ENCODE data around the gene PIGT.

PIGT gene

GRCh38 chr20:45387274-45387673 lies 28.7 kb upstream of the PIGT start:
- peak; percentile 46 to 48 for ATAC-seq (replicated peaks)
- no peaks in the 10 kb centered on the region for H3K27me3 Mint-ChIP-seq
- H3K27ac Mint-ChIP-seq = peak overlapping the region; percentile 7
- peaks cover 11 to 35% of the 10 kb centered on the region in 2 donors for H3K4me1 Mint-ChIP-seq
- H3K4me3 Mint-ChIP-seq = no peak overlapping the region
- peaks cover 14 to 46% of the 10 kb centered on the region in 2 donors for H3K36me3 Mint-ChIP-seq
- DNase-seq = no peak
- H3K9me3 Mint-ChIP-seq = peaks cover 1 to 4% of the 10 kb centered on the region in 2 donors

GRCh38 chr20:45390931-45391330 lies 25.0 kb upstream of the PIGT start:
- ATAC-seq (replicated peaks) = no peak
- no peaks in the 10 kb centered on the region for H3K27me3 Mint-ChIP-seq
- no peak overlapping the region for H3K27ac Mint-ChIP-seq
- H3K4me1 Mint-ChIP-seq = peaks cover 11 to 30% of the 10 kb centered on the region in 2 donors
- peaks cover 25 to 51% of the 10 kb centered on the region in 2 donors for H3K36me3 Mint-ChIP-seq
- DNase-seq = no peak
- peaks cover 1 to 4% of the 10 kb centered on the region in 2 donors for H3K9me3 Mint-ChIP-seq
- H3K4me3 Mint-ChIP-seq = no peak overlapping the region

DNA sequence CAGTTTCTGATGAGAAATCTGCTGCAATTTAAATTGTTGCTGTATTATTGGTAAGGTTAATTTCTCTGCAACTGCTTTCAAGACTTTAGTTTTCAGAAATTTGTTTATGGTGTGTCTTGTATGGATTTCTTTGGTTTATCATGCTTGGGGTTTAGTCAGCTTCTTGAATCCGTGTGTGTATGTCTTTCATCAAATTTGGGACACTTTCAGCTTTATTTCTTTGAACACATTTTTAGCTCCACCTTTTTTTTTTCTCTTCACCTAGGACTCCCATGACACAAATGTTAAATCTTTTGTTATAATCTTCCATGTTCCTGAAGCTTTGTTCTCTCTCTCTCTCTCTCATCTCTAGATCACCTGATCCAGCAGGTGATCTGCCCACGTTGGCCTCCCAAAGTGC lies 24.4 kb upstream of the PIGT start:
- ATAC-seq (replicated peaks) (no peak), DNase-seq (no peak)
- H3K4me1 Mint-ChIP-seq = peaks cover 11 to 25% of the 10 kb centered on the region in 2 donors
- H3K27me3 Mint-ChIP-seq = no peaks in the 10 kb centered on the region
- peaks cover 1 to 4% of the 10 kb centered on the region in 2 donors for H3K9me3 Mint-ChIP-seq
- peaks cover 23 to 49% of the 10 kb centered on the region in 2 donors for H3K36me3 Mint-ChIP-seq
- no peak overlapping the region for H3K4me3 Mint-ChIP-seq
- no peak overlapping the region for H3K27ac Mint-ChIP-seq

DNA sequence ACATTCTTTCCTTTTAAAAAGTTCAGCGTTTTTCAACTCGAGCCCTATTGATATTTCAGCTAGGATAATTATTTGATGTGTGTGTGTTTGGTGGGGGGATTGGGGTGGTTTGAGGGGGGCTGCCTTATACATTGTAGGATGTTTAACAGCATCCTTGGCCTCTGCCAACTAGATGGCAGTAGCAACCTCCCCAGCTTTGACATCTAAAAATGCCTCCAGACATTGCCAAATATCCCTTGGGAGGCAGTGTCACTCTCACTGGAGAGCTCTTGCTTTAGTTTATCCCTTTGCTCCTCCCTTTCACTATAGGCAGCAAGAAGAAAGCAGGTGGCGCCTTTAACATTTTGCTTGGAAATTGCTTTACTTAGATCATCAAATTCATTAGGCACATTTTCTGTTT lies 23.2 kb upstream of the PIGT start:
- no peak overlapping the region for H3K4me3 Mint-ChIP-seq

GRCh38 chr20:45394221-45395113 lies 21.5 kb upstream of the PIGT start:
- Mint-ChIP-seq H3K4me1 (peaks cover 4% of the 10 kb centered on the region in 2 donors), H3K27me3 (no peaks in the 10 kb centered on the region), H3K4me3 (no peak overlapping the region), H3K27ac (no peak overlapping the region), H3K9me3 (peaks cover 3 to 7% of the 10 kb centered on the region in 2 donors), H3K36me3 (peaks cover 22 to 37% of the 10 kb centered on the region in 2 donors)
- no peak for DNase-seq
- ATAC-seq (replicated peaks) = no peak

More for the DNA sequence above, 23.2 kb upstream of the PIGT start:
- no peak for DNase-seq
- ATAC-seq (replicated peaks) = no peak
- H3K36me3 Mint-ChIP-seq = peaks cover 20 to 38% of the 10 kb centered on the region in 2 donors
- no peak overlapping the region for H3K27ac Mint-ChIP-seq
- peaks cover 7 to 13% of the 10 kb centered on the region in 2 donors for H3K4me1 Mint-ChIP-seq
- no peaks in the 10 kb centered on the region for H3K9me3 Mint-ChIP-seq
- H3K27me3 Mint-ChIP-seq = no peaks in the 10 kb centered on the region

DNA sequence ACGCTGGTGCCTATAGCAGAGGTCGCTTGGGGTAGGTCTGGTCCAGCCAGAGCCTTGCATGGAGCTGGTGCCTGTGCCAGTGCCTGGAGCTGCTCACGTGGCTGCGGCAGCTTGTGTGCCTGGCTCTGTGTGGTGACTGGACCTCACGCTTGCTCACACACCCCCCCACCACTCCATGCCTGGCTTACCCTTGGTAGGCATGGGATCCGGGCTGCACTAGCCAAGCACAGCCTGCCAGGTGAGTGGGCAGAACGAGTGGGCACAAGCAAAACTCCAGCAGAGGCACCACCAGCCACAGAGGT lies 20.9 kb upstream of the PIGT start:
- no peak overlapping the region for H3K4me3 Mint-ChIP-seq

GRCh38 chr20:45399018-45399417 lies 16.9 kb upstream of the PIGT start:
- no peak for ATAC-seq (replicated peaks)
- H3K27ac Mint-ChIP-seq = no peak overlapping the region

More for the DNA sequence above, 20.9 kb upstream of the PIGT start:
- no peak overlapping the region for H3K27ac Mint-ChIP-seq
- DNase-seq (no peak), ATAC-seq (replicated peaks) (no peak)
- peaks cover 28 to 37% of the 10 kb centered on the region in 2 donors for H3K36me3 Mint-ChIP-seq
- peaks cover 4% of the 10 kb centered on the region in 2 donors for H3K4me1 Mint-ChIP-seq
- peaks cover 9 to 13% of the 10 kb centered on the region in 2 donors for H3K9me3 Mint-ChIP-seq
- no peaks in the 10 kb centered on the region for H3K27me3 Mint-ChIP-seq

DNA sequence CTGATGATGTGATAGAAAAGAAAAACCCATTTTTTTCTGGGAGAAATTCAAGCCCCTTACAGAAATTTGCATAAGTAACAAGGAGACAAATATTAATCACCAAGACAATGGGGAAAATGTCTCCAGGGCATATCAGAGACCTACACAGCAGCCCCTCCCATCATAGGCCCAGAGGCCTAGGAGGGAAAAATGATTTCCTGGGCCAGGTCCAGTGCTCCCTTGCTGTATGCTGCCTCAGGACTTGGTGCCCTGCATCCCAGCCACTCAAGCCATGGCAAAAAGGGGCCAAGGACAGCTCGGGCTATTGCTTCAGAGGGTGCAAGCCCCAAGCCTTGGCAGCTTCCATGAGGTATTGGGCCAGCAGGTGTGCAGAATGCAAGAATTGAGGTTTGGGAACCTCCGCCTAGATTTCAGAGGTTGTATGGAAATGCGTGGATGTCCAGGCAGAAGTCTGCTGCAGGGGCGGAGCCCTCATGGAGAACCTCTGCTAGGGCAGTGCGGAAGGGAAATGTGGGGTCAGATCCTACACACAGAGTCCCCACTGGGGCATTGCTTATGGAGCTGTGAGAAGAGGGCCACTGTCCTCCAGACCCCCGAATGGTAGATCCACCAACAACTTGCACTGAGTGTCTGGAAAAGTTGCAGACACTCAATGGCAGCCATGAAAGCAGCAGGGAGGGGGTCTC lies 15.5 kb upstream of the PIGT start:
- Mint-ChIP-seq H3K27me3 (peaks cover 6 to 9% of the 10 kb centered on the region in 2 donors), H3K9me3 (peaks cover 19 to 20% of the 10 kb centered on the region in 2 donors), H3K27ac (no peak overlapping the region), H3K4me3 (no peak overlapping the region), H3K36me3 (peaks cover 45 to 46% of the 10 kb centered on the region in 2 donors), H3K4me1 (peaks cover 6 to 15% of the 10 kb centered on the region in 2 donors)
- DNase-seq (no peak), ATAC-seq (replicated peaks) (no peak)

More at GRCh38 chr20:45399018-45399417, 16.9 kb upstream of the PIGT start:
- DNase-seq = no peak
- no peak overlapping the region for H3K4me3 Mint-ChIP-seq
- peaks cover 4 to 6% of the 10 kb centered on the region in 2 donors for H3K4me1 Mint-ChIP-seq
- H3K9me3 Mint-ChIP-seq = peaks cover 19 to 20% of the 10 kb centered on the region in 2 donors
- peaks cover 5 to 6% of the 10 kb centered on the region in 2 donors for H3K27me3 Mint-ChIP-seq
- peaks cover 53 to 55% of the 10 kb centered on the region in 2 donors for H3K36me3 Mint-ChIP-seq

GRCh38 chr20:45402946-45403345 lies 13.0 kb upstream of the PIGT start:
- DNase-seq (no peak), ATAC-seq (replicated peaks) (no peak)
- peaks cover 19 to 20% of the 10 kb centered on the region in 2 donors for H3K9me3 Mint-ChIP-seq

GRCh38 chr20:45404438-45404837 lies 11.5 kb upstream of the PIGT start:
- no peak for ATAC-seq (replicated peaks)
- peaks cover 30 to 33% of the 10 kb centered on the region in 2 donors for H3K36me3 Mint-ChIP-seq
- peak overlapping the region; percentile 80 to 91 for H3K4me3 Mint-ChIP-seq
- H3K27ac Mint-ChIP-seq = no peak overlapping the region
- DNase-seq = no peak
- H3K9me3 Mint-ChIP-seq = peaks cover 14 to 16% of the 10 kb centered on the region in 2 donors
- peaks cover 25 to 42% of the 10 kb centered on the region in 2 donors for H3K4me1 Mint-ChIP-seq
- peaks cover 6 to 9% of the 10 kb centered on the region in 2 donors for H3K27me3 Mint-ChIP-seq

More at GRCh38 chr20:45402946-45403345, 13.0 kb upstream of the PIGT start:
- H3K27ac Mint-ChIP-seq = no peak overlapping the region
- H3K27me3 Mint-ChIP-seq = peaks cover 6 to 9% of the 10 kb centered on the region in 2 donors
- no peak overlapping the region for H3K4me3 Mint-ChIP-seq
- peaks cover 39 to 41% of the 10 kb centered on the region in 2 donors for H3K36me3 Mint-ChIP-seq
- peaks cover 16 to 31% of the 10 kb centered on the region in 2 donors for H3K4me1 Mint-ChIP-seq

DNA sequence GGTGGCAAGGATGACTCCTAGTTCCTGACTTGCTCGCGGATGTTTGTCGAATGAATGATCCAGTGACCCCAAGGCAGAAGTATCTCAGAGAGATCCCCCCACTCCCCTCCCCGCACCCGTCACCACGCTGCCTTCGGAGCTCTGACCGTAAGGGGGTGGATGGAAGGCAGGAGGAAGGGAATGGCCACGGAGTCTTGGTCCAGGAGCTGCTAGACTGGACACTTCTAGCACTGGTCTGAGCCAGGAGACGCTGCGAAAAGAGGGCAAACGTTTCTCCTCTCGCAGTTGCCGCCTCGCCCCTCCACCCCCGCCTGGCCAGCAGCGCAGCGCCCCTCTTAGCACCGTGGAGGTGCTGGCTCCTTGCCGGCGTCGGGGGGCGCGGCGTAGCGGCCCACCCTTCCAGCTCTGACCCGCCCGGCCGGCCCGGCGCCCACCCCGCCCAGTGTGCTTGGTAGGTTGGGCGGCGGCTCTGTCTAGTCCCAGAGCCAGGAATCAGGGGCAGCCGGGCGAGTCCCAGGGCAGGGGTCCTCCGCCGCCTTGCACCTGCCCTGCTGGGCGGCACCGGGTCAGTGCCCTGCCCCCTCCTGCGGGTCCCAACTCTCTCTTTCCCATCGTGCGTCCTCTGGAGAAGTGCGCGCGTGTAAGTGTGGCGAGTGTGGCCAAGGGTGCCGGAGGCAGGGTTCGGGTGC lies 10.2 kb upstream of the PIGT start:
- DNase-seq = no peak
- Mint-ChIP-seq H3K4me3 (peak overlapping the region; percentile 80 to 91), H3K27ac (peak overlapping the region; percentile 69)

DNA sequence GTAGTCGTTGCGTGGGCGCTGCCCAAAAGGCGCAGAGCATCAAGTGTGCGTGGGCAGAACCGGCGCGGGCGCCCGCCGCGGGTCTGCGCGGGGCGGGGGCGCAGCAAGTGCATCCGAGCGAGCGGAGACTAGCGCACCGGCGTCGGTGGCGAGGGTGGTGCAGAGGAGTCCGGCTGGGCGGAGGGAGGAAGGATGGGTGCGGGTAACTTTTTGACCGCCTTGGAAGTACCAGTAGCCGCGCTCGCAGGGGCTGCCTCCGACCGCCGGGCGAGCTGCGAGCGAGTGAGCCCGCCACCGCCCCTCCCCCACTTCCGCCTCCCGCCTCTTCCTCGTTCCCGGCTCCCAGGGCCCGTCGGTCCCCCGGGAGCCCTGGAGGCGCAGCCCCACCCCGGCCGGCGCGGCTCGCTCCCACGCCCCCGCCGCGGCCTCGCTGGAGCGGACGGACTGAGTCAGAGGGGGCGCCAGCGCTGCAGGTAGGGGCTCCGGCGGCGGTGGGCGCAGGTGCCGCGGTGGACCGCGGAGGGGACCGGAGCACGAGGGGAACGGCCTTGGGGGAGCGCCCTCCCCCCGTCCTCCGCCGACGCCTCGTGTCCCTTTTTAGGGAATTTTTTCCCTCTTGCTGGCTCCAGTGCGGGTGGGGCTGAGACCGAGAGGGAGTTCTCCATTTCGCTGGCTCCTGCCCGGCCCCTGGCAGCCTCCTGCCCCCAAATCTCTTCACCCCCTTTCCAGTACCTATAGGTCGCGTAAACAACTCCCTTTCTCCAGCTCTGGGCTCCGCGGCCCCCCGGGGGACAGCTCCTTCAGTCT lies 9.5 kb upstream of the PIGT start:
- Mint-ChIP-seq H3K27ac (peak overlapping the region; percentile 84), H3K27me3 (peaks cover 6 to 9% of the 10 kb centered on the region in 2 donors), H3K36me3 (peaks cover 30 to 31% of the 10 kb centered on the region in 2 donors), H3K4me1 (peaks cover 25 to 42% of the 10 kb centered on the region in 2 donors), H3K9me3 (peaks cover 5 to 6% of the 10 kb centered on the region in 2 donors), H3K4me3 (peak overlapping the region; percentile 85 to 91)
- DNase-seq = peak; percentile 27
- ATAC-seq (replicated peaks) = peak; percentile 49 to 52

More for the DNA sequence above, 10.2 kb upstream of the PIGT start:
- peaks cover 6 to 9% of the 10 kb centered on the region in 2 donors for H3K27me3 Mint-ChIP-seq
- peaks cover 27 to 30% of the 10 kb centered on the region in 2 donors for H3K36me3 Mint-ChIP-seq
- H3K4me1 Mint-ChIP-seq = peaks cover 25 to 42% of the 10 kb centered on the region in 2 donors
- peak; percentile 23 to 32 for ATAC-seq (replicated peaks)
- H3K9me3 Mint-ChIP-seq = peaks cover 6 to 8% of the 10 kb centered on the region in 2 donors

GRCh38 chr20:45407067-45407745 lies 8.7 kb upstream of the PIGT start:
- peak; percentile 4 to 12 for ATAC-seq (replicated peaks)
- Mint-ChIP-seq H3K27me3 (peaks cover 6 to 9% of the 10 kb centered on the region in 2 donors), H3K9me3 (peaks cover 0 to 2% of the 10 kb centered on the region in 2 donors), H3K4me3 (peak overlapping the region; percentile 85 to 91), H3K4me1 (peaks cover 21 to 42% of the 10 kb centered on the region in 2 donors), H3K36me3 (peaks cover 26 to 31% of the 10 kb centered on the region in 2 donors), H3K27ac (peak overlapping the region; percentile 84)
- DNase-seq = no peak
